SU-DHL-6 (cell line): ENCODE results near the gene DTX2.
"Not testable (repeated sequence)": the region's sequence is repeated elsewhere in the genome, so short reads cannot be mapped to it uniquely, and the experiment has no call there.

ENCODE experiments used
- CTCF ChIP-seq: fragments of 200-600 bp; sonication (generic); IDR thresholded peaks from one replicate; pipeline ENCODE4 v1.5.1; 2017; ENCODE audit warnings: antibody characterized with exemption, mild to moderate bottlenecking, low read length, moderate library complexity; ENCODE audit not compliant: insufficient read depth, poor library complexity, severe bottlenecking
- EZH2phosphoT487 ChIP-seq: fragments of 200-600 bp; sonication (generic), shearing (Covaris generic); conservative IDR thresholded peaks from 2 replicates; pipeline ENCODE4 v1.6.1; 2018; ENCODE audit warnings: mild to moderate bottlenecking, antibody characterized with exemption, low read length, moderate library complexity, mixed read lengths

GRCh38 chr7:76511911-76512885, 50.7 kb downstream of the DTX2 start:
- not testable (repeated sequence) for TF ChIP-seq EZH2phosphoT487, CTCF
